Melanocyte of skin (primary cell): ENCODE data around the gene BAIAP2L1. TPM values are rescaled to one million over a fixed set of nuclear protein-coding genes. Genes with fewer than 3 reads are reported as not detected.

Experiments
- total RNA-seq, 2 donors: library from RNA; depleted of rRNA; stranded (reverse); fragments of >200 nt; gene quantifications; 2 replicates each; pipeline ENCODE4 v1.2.3, GENCODE V29; 2012

The BAIAP2L1 gene
- total RNA-seq: 10 to 100 TPM; 11.0 to 14.8 TPM

DNA sequence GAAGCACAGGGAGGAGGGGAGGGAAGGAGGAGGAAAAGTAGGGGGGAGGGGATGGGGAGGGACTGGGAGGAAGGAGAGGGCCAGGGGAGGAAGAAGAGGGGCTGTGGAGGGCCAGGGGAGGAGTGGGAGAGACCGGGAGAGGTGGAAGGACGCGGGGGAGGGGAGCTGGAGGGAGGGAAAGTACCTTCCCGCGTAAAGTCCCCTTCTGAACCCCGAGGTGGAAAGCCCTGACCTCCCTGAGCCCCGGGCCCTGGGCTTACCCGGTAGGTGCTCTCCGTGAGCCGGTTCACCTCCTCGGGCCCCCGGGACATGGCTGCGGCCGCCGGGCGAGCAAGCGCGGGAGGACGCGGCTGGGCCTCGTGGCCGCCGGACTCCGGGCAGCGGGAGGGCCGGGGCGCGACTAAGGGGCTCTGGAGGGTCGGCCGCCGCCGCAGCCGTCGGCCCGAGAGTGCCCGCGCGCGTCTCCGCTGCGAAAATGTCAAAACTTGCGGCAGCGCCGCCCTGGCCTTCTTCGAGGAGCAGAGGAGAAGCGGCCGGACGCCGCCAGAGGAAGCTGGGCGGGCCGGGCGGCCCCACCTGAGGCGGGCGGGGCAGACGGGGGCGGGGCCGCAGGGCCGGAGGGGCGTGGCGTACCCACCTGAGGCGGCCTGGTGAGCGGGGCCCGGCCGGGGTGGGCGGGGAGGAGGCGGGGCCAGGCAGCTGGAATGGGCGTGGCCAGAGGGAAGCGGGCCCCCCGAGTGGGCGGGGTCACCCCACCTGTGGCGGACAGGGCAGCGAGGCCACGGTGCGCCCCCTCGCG, at the start of gene BAIAP2L1:
Gene BAIAP2L1 (minus strand): TSS at position 549 of the 799 bp plus-strand sequence. CDS start 238 bp downstream, at position 311.

GRCh38 chr7:98280791-98281756, 119.8 kb downstream of the BAIAP2L1 start, which contains the start of gene BRI3:
TSS of gene BRI3 (plus strand) at chr7:98281686. CDS start at chr7:98281796, 110 bp downstream.

DNA sequence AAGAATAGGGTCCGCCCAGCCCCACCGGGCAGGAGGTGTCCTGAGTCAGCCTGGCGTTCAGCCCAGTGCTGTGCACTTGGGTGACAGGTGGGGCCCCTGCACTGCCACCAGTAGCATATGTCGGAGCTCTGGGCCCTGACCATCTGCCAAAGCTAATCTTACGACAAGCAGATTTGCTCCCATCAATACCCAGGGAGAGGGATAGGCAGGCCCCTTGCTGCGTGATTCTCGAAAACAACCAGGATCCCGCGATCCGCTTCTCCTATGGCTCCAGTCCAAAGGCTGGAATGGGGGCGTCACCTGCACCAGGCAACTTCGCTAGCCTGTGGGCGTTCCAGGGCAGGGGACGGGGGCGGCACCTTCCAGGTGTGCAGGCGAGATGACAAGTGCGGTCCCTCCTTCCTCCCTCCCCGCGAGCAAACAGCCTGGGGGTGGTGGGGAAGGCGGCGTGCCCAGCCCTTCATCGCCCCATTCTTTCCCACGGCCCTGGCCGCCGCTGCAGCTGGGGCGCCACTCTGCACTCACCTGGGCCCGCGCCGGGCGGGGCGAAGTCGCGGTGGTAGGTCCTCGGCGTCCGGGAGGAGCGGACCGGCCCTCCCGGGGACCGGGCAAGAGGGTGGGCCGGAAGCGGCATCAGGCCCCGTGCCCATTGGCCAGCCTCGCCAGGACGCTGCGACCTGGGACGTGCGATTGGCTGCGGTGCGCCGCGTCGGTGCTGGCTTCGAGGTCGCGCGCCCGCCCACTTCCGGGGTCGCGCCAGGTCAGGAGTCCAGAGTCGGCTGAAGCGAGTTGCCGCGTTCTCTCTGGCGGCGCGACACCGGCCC, 149.1 kb downstream of the BAIAP2L1 start, which contains the start of gene TECPR1:
Gene TECPR1 (minus strand): TSS at position 632 of the 824 bp plus-strand sequence. CDS start 6,086 bp downstream, outside the sequence.

Other genes starting within 250 kb of the BAIAP2L1 start
- under 1 TPM in 1 of 2 donors, not detected in 1; 0.33 TPM for gene BHLHA15, start 189.7 kb downstream of the BAIAP2L1 start, total RNA-seq
- gene TECPR1, start 148.9 kb downstream of the BAIAP2L1 start, total RNA-seq: 10 to 100 TPM; 15.3 to 24.8 TPM
- gene BRI3, start 119.4 kb downstream of the BAIAP2L1 start, total RNA-seq: 10 to 100 TPM; 50.9 to 92.2 TPM
- gene NPTX2, start 216.2 kb upstream of the BAIAP2L1 start, total RNA-seq: under 1 TPM in 1 of 2 donors, not detected in 1; under 0.01 TPM